Measurements from ENCODE around the gene TP53I13.
A peak's percentile ranks its signal among the peaks of the same experiment; 100 is the strongest.

Gene TP53I13

GRCh38 chr17:29581583-29582253, 13.2 kb downstream of the TP53I13 start:
- DNase-seq (ENCODE audit: low read depth in 2 of 2), result no peak

GRCh38 chr17:29582254-29582765, 13.8 kb downstream of the TP53I13 start:
- DNase-seq (ENCODE audit: low read depth in 2 of 2), result no peak

GRCh38 chr17:29582772-29583171, 14.3 kb downstream of the TP53I13 start:
- no peak for DNase-seq (ENCODE audit: low read depth in 2 of 2)

- DNase-seq (ENCODE audit: low read depth in 2 of 2), result no peak
Measured at GRCh38 chr17:29583324-29584248, 15.1 kb downstream of the TP53I13 start.

DNA sequence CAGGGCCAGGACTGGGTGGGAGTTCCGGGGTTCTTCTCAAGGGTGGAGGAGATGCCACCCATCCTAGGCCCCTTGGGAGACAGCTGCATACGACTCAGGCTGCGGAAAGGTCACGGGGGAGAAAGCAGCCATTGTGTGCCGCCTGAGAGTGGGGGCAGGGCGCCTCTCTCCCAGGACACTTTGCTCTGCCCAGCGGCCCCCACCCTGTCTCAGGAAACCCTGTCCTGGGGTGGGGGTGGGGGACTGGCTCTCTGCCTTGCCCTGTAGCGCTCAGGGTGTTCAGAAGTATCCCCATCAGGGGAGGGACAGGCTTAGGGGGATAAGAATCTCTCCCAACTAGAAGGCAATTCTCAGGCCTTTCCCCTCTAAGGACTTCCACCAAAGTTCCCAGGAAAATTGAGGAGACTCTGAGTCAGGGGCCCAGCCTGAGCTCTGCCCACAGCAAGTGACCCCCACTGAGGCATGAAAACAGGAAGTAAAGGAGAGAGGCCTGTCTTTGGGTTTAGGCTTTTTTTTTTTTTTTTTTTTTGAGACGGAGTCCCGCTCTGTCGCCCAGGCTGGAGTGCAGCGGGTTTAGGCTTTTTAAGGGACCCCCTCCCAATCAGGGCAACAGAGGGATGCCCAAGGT, 16.1 kb downstream of the TP53I13 start:
- no peak for DNase-seq (ENCODE audit: low read depth in 2 of 2)

- DNase-seq (ENCODE audit: low read depth in 2 of 2), result no peak
Measured at GRCh38 chr17:29585080-29585751, 16.7 kb downstream of the TP53I13 start.

DNA sequence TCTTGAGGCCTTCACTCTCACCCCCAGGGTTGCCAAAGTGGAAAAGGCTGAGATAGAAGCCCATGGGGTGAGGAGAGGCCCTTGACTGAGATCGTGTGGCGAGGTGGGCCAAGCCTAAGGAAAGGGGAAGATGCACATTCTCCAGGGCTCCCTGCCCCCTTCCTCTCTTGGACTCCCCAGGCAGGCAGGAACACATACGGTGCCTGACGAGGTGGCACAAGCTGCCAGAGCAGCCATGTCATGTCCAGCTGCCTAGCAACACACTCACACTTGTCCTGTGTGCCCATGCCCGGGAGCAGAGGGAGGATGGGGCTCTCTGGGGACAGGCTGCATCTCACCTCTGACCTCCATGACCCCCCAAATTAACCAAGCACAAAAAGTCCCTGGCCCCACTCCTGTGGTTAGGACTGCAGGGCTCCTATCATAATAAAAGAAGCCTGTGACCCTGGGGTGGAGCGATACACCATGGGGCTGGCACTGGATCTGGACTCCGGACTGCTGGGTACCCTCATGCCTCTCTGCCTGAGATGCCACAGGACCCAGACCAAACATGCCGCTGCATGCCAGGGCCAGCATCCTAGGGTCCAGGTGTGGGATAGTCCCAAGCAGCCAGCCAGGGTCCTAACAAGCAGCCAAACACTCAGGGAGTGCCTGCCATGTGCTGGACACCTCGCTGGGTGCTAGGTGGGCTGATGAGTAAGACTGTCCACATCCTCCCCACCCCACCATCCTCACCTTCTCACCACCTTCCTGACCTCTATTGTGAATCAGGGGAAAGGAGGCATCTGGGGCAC, 18.4 kb downstream of the TP53I13 start:
- DNase-seq (ENCODE audit: low read depth in 2 of 2), result no peak

- DNase-seq (ENCODE audit: low read depth in 2 of 2), result no peak
Measured at GRCh38 chr17:29587591-29587990, 19.1 kb downstream of the TP53I13 start.

- no peak for DNase-seq (ENCODE audit: low read depth in 2 of 2)
Measured at GRCh38 chr17:29588017-29588561, 19.6 kb downstream of the TP53I13 start.

DNA sequence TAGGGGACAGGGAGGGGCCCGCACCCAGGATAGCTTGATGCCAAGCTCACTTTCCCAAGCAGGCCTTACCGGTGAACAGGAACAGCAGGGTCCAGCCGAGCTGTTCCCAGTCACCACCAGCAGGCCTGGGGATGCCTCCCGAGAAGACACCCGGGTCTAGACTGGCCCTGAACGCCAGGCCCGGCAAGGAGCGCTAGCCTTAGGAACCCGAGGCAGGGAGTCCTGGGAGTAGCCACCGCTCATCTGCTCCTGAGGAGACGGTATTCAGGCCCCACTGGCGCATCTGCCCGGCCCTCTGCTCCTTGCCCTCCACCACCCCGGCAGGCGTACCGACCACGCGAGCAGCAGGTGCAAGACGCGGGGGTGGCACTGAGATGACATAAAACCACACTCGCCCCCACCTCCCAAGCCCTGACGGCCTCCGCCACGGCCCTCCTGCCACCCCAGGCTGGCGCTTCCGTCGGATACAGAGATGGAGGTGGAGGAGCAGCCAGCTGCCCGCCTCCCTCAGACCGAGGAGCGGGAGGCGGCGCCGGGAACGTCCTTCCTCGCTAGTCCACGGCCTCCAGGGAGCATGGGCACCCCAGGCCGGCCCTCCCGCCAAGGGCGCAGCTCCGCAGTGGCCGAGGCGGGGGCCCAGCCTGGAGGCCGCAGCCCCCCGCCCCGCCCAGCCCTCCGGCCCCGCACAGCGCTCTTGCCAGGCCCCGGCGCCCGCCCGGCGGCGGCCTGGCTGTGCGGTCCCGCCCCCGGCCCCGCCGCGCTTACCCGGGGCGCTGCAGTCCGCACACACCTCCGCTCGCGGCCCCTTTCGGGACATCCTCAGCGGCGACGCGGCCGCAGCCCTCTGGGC, 20.3 kb downstream of the TP53I13 start:
- peak; percentile 65 to 80 for DNase-seq (ENCODE audit: low read depth in 2 of 2)

GRCh38 chr17:29589524-29590410, 21.3 kb downstream of the TP53I13 start, which contains the start of gene GIT1:
Gene GIT1 (minus strand): TSS chr17:29589648. CDS start chr17:29589378, 270 bp downstream.
- peak; percentile 54 to 85 for DNase-seq (ENCODE audit: low read depth in 2 of 2)

- peak in 1 of 2 donors; percentile 18 for DNase-seq (ENCODE audit: low read depth in 2 of 2)
Measured at GRCh38 chr17:29590411-29591145, 22.1 kb downstream of the TP53I13 start.

- peak in 1 of 2 donors; percentile 40 for DNase-seq (ENCODE audit: low read depth in 2 of 2)
Measured at GRCh38 chr17:29591146-29591736, 22.7 kb downstream of the TP53I13 start.

GRCh38 chr17:29591737-29592608, 23.5 kb downstream of the TP53I13 start:
- peak; percentile 46 to 68 for DNase-seq (ENCODE audit: low read depth in 2 of 2)

DNA sequence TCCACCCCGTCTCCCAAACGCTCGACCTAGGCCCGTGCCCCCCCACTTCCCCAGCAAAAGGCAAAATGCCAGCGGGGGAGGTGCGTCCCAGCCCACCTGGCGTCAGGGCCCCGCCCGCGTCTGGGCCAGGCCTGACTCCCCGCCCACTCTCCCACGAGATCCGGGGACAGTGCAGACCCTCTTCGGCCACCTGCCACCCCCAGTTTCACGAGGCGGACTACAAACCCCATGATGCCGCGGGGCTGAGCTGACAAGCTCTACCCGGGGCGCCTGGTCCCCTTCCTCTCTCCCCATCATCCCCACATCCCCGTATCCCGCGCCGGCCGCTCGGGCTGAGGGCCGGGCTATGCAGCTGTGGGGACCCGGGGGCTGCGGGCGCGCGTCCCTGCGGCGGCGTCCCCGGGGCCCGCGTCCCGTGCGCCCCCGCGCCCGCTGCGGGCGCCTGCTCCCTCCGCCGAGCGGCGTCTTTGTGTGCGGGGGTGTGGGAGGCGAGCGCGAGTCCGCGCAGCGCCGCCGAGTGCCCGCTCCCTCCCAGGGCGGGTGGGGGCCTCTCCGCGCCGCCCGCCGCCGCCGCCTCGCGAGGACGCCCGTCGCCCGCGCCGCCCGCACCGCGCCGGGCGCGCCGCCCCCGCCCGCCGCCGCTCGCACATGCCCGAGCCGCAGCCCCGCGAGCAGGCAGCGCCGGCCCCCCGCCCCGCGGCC, 24.5 kb downstream of the TP53I13 start, which contains the start of gene ANKRD13B:
Gene ANKRD13B, plus strand, starts transcription at position 283 of the 702 bp plus-strand sequence. CDS start 490 bp downstream, outside the sequence.
- peak in 1 of 2 donors; percentile 41 for DNase-seq (ENCODE audit: low read depth in 2 of 2)
